Peyer's patch (tissue), 4 donors: ENCODE measurements around the gene HCRTR2.

ENCODE experiments used
- POLR2A ChIP-seq, 2 donors: fragments of 450-650 bp; IDR thresholded peaks; one replicate each; pipeline ENCODE4 v1.5.1; 2017; ENCODE audit warnings: antibody characterized with exemption in 2 of 2, mild to moderate bottlenecking in 2 of 2, moderate library complexity in 2 of 2
- TF ChIP-seq, protein P1 (sequence below), 6 experiments: fragments of 450-650 bp in 4 of 6; fragments of 200-600 bp in 2 of 6; sonication (generic) in 1 of 6; IDR thresholded peaks; one replicate each; pipeline ENCODE4 v1.5.1; 2017 to 2019; ENCODE audit warnings: antibody characterized with exemption in 6 of 6, mild to moderate bottlenecking in 3 of 6, moderate library complexity in 1 of 6

DNA sequence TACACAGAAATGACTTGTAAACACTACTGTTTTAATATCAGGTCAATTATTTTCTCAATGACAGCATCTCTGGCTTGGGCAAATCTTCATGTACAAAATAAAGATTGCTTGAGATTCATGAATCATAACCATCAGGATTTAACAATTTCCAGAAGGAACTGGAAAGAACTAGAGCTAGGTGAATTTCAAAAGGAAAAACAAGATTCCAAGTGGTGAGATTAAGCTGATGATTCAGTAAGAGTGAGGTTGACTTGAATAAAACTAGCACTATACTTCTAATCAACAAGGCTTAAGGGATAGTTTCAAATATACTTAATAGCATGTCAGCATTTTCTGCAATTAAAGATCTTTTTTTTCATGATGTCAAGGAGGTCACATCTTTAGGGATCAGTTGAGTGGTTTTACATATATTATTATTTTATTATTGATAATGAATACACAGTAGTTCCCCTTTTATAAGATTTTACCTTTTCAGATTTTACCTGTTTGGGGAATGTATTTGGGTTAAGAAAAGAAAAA lies 43.5 kb upstream of the HCRTR2 start:
- TF ChIP-seq, protein P1, sequence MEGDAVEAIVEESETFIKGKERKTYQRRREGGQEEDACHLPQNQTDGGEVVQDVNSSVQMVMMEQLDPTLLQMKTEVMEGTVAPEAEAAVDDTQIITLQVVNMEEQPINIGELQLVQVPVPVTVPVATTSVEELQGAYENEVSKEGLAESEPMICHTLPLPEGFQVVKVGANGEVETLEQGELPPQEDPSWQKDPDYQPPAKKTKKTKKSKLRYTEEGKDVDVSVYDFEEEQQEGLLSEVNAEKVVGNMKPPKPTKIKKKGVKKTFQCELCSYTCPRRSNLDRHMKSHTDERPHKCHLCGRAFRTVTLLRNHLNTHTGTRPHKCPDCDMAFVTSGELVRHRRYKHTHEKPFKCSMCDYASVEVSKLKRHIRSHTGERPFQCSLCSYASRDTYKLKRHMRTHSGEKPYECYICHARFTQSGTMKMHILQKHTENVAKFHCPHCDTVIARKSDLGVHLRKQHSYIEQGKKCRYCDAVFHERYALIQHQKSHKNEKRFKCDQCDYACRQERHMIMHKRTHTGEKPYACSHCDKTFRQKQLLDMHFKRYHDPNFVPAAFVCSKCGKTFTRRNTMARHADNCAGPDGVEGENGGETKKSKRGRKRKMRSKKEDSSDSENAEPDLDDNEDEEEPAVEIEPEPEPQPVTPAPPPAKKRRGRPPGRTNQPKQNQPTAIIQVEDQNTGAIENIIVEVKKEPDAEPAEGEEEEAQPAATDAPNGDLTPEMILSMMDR (IDR thresholded peaks at IDR 0.05): no peak
- TF ChIP-seq POLR2A (IDR thresholded peaks at IDR 0.05): no peak
